Lower lobe of right lung (tissue), 2 donors: ENCODE measurements around the gene VPS54. TPM values are rescaled to one million over a fixed set of nuclear protein-coding genes. Genes with fewer than 3 reads are reported as not detected.

Source experiments
- ATAC-seq, 2 donors: fragments of 200-7000 bp; cut with Tn5 transposase; one replicate each; pipeline ENCODE4 v1.9.1; 2020 to 2022; ENCODE audit warnings: mild to moderate bottlenecking in 2 of 2, moderate library complexity in 2 of 2
- DNase-seq: peaks from one replicate; pipeline ENCODE4 v3.0.0-alpha.2; 2020
- H3K27ac ChIP-seq: fragments of 200-600 bp; one replicate; pipeline ENCODE4 v1.8.0; 2022
- H3K27me3 ChIP-seq: fragments of 200-600 bp; one replicate; pipeline ENCODE4 v1.8.0; 2022; ENCODE audit warnings: low read depth
- H3K36me3 ChIP-seq: fragments of 200-600 bp; one replicate; pipeline ENCODE4 v1.8.0; 2022; ENCODE audit warnings: mild to moderate bottlenecking
- H3K4me1 ChIP-seq: fragments of 200-600 bp; one replicate; pipeline ENCODE4 v1.8.0; 2022
- H3K4me3 ChIP-seq: fragments of 200-600 bp; one replicate; pipeline ENCODE4 v1.8.0; 2022; ENCODE audit warnings: mild to moderate bottlenecking
- H3K9me3 ChIP-seq: fragments of 200-600 bp; one replicate; pipeline ENCODE4 v1.8.0; 2022
- CTCF ChIP-seq: fragments of 200-600 bp; IDR thresholded peaks from one replicate; pipeline ENCODE4 v1.8.0; 2022; ENCODE audit warnings: antibody characterized with exemption, mild to moderate bottlenecking
- intact Hi-C: fragments of 100-400 bp; cut with DNase I; formaldehyde crosslinking; loops from one replicate; pipeline ENCODE4 v1.11.0; 2022
- total RNA-seq: library from RNA; stranded (reverse); fragmentation: NEBNext Ultra II Directional; extraction: Animal tissue kit (Norgen Biotek cat#: 25700); gene quantifications from one replicate; pipeline ENCODE4 v1.2.1, GENCODE V29; 2021
- donor health status: DM: no; HTN: yes; CAD: no; lungs with severe emphysema.

Gene VPS54
- total RNA-seq, 1 donor from 2014 or later = 26.7 TPM

- no peak for TF ChIP-seq CTCF
- H3K36me3 ChIP-seq = no peaks in the 10 kb centered on the region
- no peak overlapping the region for H3K4me3 ChIP-seq
- ATAC-seq = no peak
- H3K27me3 ChIP-seq = no peaks in the 10 kb centered on the region
- H3K9me3 ChIP-seq = no peaks in the 10 kb centered on the region
- DNase-seq = no peak
- intact Hi-C loops = no loop called here
- peaks cover 7% of the 10 kb centered on the region for H3K4me1 ChIP-seq
- H3K27ac ChIP-seq = no peak overlapping the region
Observed at GRCh38 chr2:64007924-64008323, 11.3 kb downstream of the VPS54 start.

GRCh38 chr2:64005707-64006356 is 13.4 kb downstream of the VPS54 start:
- intact Hi-C loops = no loop called here
- no peak overlapping the region for H3K4me3 ChIP-seq
- no peak for TF ChIP-seq CTCF

GRCh38 chr2:64003239-64003638 is 16.0 kb downstream of the VPS54 start:
- intact Hi-C loops = no loop called here
- Histone ChIP-seq H3K36me3 (no peaks in the 10 kb centered on the region), H3K4me1 (no peaks in the 10 kb centered on the region), H3K9me3 (no peaks in the 10 kb centered on the region), H3K27ac (no peak overlapping the region), H3K4me3 (no peak overlapping the region), H3K27me3 (no peaks in the 10 kb centered on the region)
- TF ChIP-seq CTCF = no peak
- DNase-seq = no peak
- ATAC-seq = no peak

More at GRCh38 chr2:64005707-64006356, 13.4 kb downstream of the VPS54 start:
- DNase-seq = no peak
- Histone ChIP-seq H3K9me3 (no peaks in the 10 kb centered on the region), H3K27ac (no peak overlapping the region), H3K36me3 (no peaks in the 10 kb centered on the region), H3K27me3 (no peaks in the 10 kb centered on the region), H3K4me1 (no peaks in the 10 kb centered on the region)
- ATAC-seq = no peak

GRCh38 chr2:64001382-64002101 is 17.7 kb downstream of the VPS54 start:
- no peak overlapping the region for H3K4me3 ChIP-seq
- no peak overlapping the region for H3K27ac ChIP-seq
- H3K27me3 ChIP-seq = no peaks in the 10 kb centered on the region
- no peaks in the 10 kb centered on the region for H3K4me1 ChIP-seq
- no peak for ATAC-seq
- intact Hi-C loops = no loop called here
- DNase-seq = no peak
- no peaks in the 10 kb centered on the region for H3K9me3 ChIP-seq
- TF ChIP-seq CTCF = no peak
- no peaks in the 10 kb centered on the region for H3K36me3 ChIP-seq

GRCh38 chr2:64000630-64001381 is 18.4 kb downstream of the VPS54 start:
- no peaks in the 10 kb centered on the region for H3K27me3 ChIP-seq
- H3K27ac ChIP-seq = no peak overlapping the region
- no peak for TF ChIP-seq CTCF
- H3K4me3 ChIP-seq = no peak overlapping the region
- H3K4me1 ChIP-seq = no peaks in the 10 kb centered on the region
- ATAC-seq (no peak), DNase-seq (no peak)
- no peaks in the 10 kb centered on the region for H3K9me3 ChIP-seq
- H3K36me3 ChIP-seq = no peaks in the 10 kb centered on the region
- intact Hi-C loops = no loop called here
